Karpas-422 (cell line): ENCODE measurements around the gene PDXP. TPM values are rescaled to one million over a fixed set of nuclear protein-coding genes. Genes with fewer than 3 reads are reported as not detected.

ENCODE experiments used
- DNase-seq: peaks from one replicate; pipeline ENCODE4 v3.0.0-alpha.2; 2015
- H2AFZ ChIP-seq: fragments of 200-600 bp; sonication (generic); 2 replicates; pipeline ENCODE4 v1.6.1; 2014; ENCODE audit warnings: antibody characterized with exemption, low read length, mixed read lengths
- H3K27ac ChIP-seq: fragments of 200-600 bp; sonication (generic); 2 replicates; pipeline ENCODE4 v1.5.1; 2014; ENCODE audit warnings: mild to moderate bottlenecking, low read length, moderate library complexity
- H3K27me3 ChIP-seq: fragments of 200-600 bp; sonication (generic); 2 replicates; pipeline ENCODE4 v1.6.1; 2014; ENCODE audit warnings: low read length, mixed read lengths
- H3K36me3 ChIP-seq: fragments of 200-600 bp; sonication (generic); 2 replicates; pipeline ENCODE4 v1.6.1; 2014; ENCODE audit warnings: low read length, mixed read lengths; ENCODE audit not compliant: insufficient read depth
- H3K4me1 ChIP-seq: fragments of 200-600 bp; sonication (generic); 2 replicates; pipeline ENCODE4 v1.6.1; 2014; ENCODE audit warnings: mild to moderate bottlenecking, low read length, mixed read lengths
- H3K4me2 ChIP-seq: fragments of 200-600 bp; sonication (generic); 2 replicates; pipeline ENCODE4 v1.6.1; 2014; ENCODE audit warnings: low read length, low read depth, mild to moderate bottlenecking; ENCODE audit not compliant: poor library complexity, severe bottlenecking
- H3K4me3 ChIP-seq: fragments of 200-600 bp; sonication (generic); 2 replicates; pipeline ENCODE4 v1.5.1; 2014; ENCODE audit warnings: mild to moderate bottlenecking, antibody characterized with exemption, low read length, mixed read lengths
- H3K79me2 ChIP-seq: fragments of 200-600 bp; sonication (generic); 2 replicates; pipeline ENCODE4 v1.6.1; 2014; ENCODE audit warnings: mild to moderate bottlenecking, low read length, mixed read lengths
- H3K9ac ChIP-seq: fragments of 200-600 bp; sonication (generic); 2 replicates; pipeline ENCODE4 v1.6.0; 2014; ENCODE audit warnings: low read length
- H3K9me2 ChIP-seq: fragments of 200-600 bp; sonication (generic), shearing (Covaris generic); replicated peaks from 2 replicates; pipeline ENCODE4 v1.6.0; 2014; ENCODE audit warnings: mild to moderate bottlenecking, low read length, moderate library complexity; ENCODE audit not compliant: insufficient read depth
- H3K9me3 ChIP-seq: fragments of 300-700, 200-600 bp; sonication (generic); 2 replicates; pipeline ENCODE4 v1.6.1; 2014; ENCODE audit warnings: low read length, mixed read lengths
- H4K20me1 ChIP-seq: fragments of 200-600 bp; sonication (generic); 2 replicates; pipeline ENCODE4 v1.6.1; 2014; ENCODE audit warnings: mild to moderate bottlenecking, antibody characterized with exemption, low read length, low read depth; ENCODE audit not compliant: insufficient read depth
- total RNA-seq: library from RNA; depleted of rRNA; stranded (reverse); fragments of >200 nt; shearing (Covaris generic); gene quantifications from 2 replicates; pipeline ENCODE4 v1.2.3, GENCODE V29; 2014; ENCODE audit warnings: low replicate concordance

The PDXP gene
- total RNA-seq, 1 experiment from 2014 or later: 78.9 TPM

DNA sequence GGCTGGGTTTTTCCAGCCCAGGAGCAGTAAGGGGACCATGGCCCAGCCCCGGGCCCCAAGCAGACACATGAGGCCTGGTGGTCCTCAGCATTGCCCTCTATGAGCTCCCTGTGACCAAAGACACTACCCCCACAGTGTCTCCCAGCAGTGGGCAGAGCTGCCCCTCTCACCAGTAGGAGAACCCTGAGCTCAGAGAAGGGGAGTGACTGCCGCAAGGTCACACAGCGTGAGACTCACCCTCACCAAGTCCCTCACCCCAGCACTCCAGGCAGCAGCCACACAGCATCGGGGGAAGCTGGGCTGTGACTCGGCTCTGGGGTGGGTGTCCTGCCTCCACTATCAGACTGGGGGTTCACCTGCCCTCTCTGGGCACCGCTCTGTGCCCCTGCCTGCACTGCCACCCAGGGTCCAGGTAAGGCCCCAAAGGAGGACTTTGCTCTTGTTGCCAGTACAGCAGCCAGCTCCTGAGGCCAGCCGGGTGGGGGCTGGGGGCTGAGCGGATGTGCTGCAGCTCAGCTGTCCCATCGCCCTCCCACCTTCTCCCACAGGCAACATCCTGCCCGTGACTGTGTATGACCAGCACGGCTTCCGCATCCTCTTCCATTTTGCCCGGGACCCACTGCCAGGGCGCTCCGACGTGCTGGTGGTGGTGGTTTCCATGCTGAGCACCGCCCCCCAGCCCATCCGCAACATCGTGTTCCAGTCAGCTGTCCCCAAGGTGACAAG lies 26.9 kb upstream of the PDXP start:
- no peak overlapping the region for H3K4me2 ChIP-seq

GRCh38 chr22:37632174-37633088 lies 26.1 kb upstream of the PDXP start:
- Histone ChIP-seq H3K9ac (peak overlapping the region; percentile 63), H3K4me2 (peak overlapping the region; percentile 57), H3K36me3 (peaks cover 5% of the 10 kb centered on the region; the same call in 1 of the 2 replicates), H3K4me1 (peaks cover 40% of the 10 kb centered on the region), H3K9me2 (no peaks in the 10 kb centered on the region), H3K79me2 (no peaks in the 10 kb centered on the region), H2AFZ (no peak overlapping the region), H4K20me1 (no peaks in the 10 kb centered on the region), H3K9me3 (no peaks in the 10 kb centered on the region), H3K4me3 (peak overlapping the region; percentile 48; the same call in 1 of the 2 replicates), H3K27ac (peak overlapping the region; percentile 90), H3K27me3 (no peaks in the 10 kb centered on the region)
- peak; percentile 61 for DNase-seq

More for the DNA sequence above, 26.9 kb upstream of the PDXP start:
- Histone ChIP-seq H3K9ac (peak overlapping the region; percentile 63; the same call in 1 of the 2 replicates), H2AFZ (no peak overlapping the region), H3K36me3 (peaks cover 5% of the 10 kb centered on the region; the same call in 1 of the 2 replicates), H4K20me1 (no peaks in the 10 kb centered on the region), H3K9me3 (no peaks in the 10 kb centered on the region), H3K4me1 (peaks cover 36% of the 10 kb centered on the region), H3K27ac (peak overlapping the region; percentile 90), H3K79me2 (no peaks in the 10 kb centered on the region), H3K27me3 (no peaks in the 10 kb centered on the region), H3K9me2 (no peaks in the 10 kb centered on the region), H3K4me3 (no peak overlapping the region)
- DNase-seq: no peak

GRCh38 chr22:37633089-37633624 lies 25.4 kb upstream of the PDXP start:
- Histone ChIP-seq H3K9me2 (no peaks in the 10 kb centered on the region), H3K36me3 (peaks cover 5% of the 10 kb centered on the region; the same call in 1 of the 2 replicates), H2AFZ (peak overlapping the region; percentile 18; the same call in 1 of the 2 replicates), H3K9ac (peak overlapping the region; percentile 63), H3K27me3 (no peaks in the 10 kb centered on the region), H3K4me3 (peak overlapping the region; percentile 48; the same call in 1 of the 2 replicates), H3K27ac (peak overlapping the region; percentile 90), H3K79me2 (no peaks in the 10 kb centered on the region), H3K9me3 (no peaks in the 10 kb centered on the region), H3K4me1 (peaks cover 42% of the 10 kb centered on the region), H4K20me1 (no peaks in the 10 kb centered on the region), H3K4me2 (peak overlapping the region; percentile 57)
- peak; percentile 66 for DNase-seq

DNA sequence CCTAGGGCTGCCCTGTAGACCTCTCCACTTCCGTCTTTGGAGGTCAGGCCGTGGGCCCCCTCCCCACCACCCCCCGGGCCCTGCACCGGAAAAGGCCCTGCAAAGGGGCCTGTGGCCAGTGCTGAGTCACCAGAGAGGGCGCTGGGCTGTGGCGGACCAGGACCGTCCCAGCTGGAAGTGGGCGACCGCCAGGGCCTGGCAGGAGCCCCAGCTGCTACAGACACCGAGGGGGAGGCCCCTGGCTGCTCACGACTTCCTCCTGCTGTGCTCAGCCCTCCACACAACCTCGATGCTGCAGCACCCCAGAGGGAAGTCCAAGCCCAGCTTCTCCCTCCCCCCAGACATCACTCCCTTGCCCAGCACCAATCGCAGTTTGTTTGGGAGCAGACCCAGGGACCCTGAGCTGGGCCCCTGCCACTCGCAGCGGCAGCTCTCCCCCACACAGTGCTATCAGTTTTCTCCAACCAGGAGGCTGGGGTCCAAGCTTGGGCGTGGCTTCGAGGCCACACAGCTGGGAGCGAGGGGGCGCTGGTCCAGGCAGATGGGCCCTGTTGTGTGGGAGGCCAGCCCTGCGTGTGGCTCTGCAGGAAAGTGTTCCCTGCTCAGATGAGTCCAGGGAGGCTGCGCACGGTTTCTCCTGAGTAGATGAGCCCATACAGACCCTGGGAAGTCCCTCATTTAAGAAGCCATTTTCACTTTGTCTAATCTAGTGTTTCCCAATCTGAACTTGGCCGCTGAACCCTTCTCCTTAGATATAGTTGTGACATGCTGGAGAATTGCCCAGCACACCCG lies 24.7 kb upstream of the PDXP start:
- H2AFZ ChIP-seq: peak overlapping the region; percentile 18; the same call in 1 of the 2 replicates
- peak overlapping the region; percentile 48; the same call in 1 of the 2 replicates for H3K4me3 ChIP-seq
- H3K27me3 ChIP-seq: no peaks in the 10 kb centered on the region
- peaks cover 5% of the 10 kb centered on the region; the same call in 1 of the 2 replicates for H3K36me3 ChIP-seq
- peak; percentile 84 for DNase-seq
- peak overlapping the region; percentile 63 for H3K9ac ChIP-seq
- H3K9me2 ChIP-seq: no peaks in the 10 kb centered on the region
- no peaks in the 10 kb centered on the region for H4K20me1 ChIP-seq
- peaks cover 48% of the 10 kb centered on the region for H3K4me1 ChIP-seq
- peak overlapping the region; percentile 90 for H3K27ac ChIP-seq
- peak overlapping the region; percentile 57 for H3K4me2 ChIP-seq
- no peaks in the 10 kb centered on the region for H3K9me3 ChIP-seq
- H3K79me2 ChIP-seq: no peaks in the 10 kb centered on the region

DNA sequence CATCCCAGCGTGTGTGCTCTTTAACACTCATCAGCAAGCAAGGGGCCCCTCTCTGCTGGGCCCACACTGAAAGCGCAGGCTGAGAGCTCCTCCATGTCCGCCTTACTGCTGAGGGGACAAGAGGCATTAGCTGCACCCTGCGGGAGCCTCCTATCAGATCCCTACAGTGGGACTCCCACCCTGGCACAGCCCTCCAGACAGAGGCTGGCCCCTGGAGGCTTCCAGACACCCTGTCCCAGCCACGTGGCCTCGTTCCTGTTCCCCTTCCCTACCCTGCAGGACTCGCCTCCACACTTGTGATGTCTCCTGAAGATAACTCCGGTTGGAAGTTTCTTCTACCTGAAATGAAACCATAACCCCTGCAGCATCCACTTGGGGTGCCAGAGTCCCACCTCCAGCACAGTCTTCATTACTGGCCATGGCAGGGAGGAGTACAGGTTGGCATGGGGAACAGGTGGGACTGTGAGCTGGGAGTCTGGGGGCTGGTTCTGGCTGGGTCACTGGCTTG lies 24.1 kb upstream of the PDXP start:
- no peaks in the 10 kb centered on the region for H3K9me3 ChIP-seq
- H2AFZ ChIP-seq: no peak overlapping the region
- peaks cover 53% of the 10 kb centered on the region for H3K4me1 ChIP-seq
- H3K27ac ChIP-seq: peak overlapping the region; percentile 90
- peak overlapping the region; percentile 48; the same call in 1 of the 2 replicates for H3K4me3 ChIP-seq
- H3K4me2 ChIP-seq: peak overlapping the region; percentile 57
- no peaks in the 10 kb centered on the region for H3K79me2 ChIP-seq
- H3K9me2 ChIP-seq: no peaks in the 10 kb centered on the region
- H3K9ac ChIP-seq: peak overlapping the region; percentile 63
- H4K20me1 ChIP-seq: no peaks in the 10 kb centered on the region
- H3K36me3 ChIP-seq: peaks cover 5% of the 10 kb centered on the region; the same call in 1 of the 2 replicates
- no peaks in the 10 kb centered on the region for H3K27me3 ChIP-seq
- peak; percentile 70 for DNase-seq

GRCh38 chr22:37635157-37635556 lies 23.4 kb upstream of the PDXP start:
- peaks cover 5% of the 10 kb centered on the region for H3K79me2 ChIP-seq
- peaks cover 5% of the 10 kb centered on the region; the same call in 1 of the 2 replicates for H3K36me3 ChIP-seq
- no peaks in the 10 kb centered on the region for H3K9me3 ChIP-seq
- H4K20me1 ChIP-seq: no peaks in the 10 kb centered on the region
- no peaks in the 10 kb centered on the region for H3K27me3 ChIP-seq
- H3K4me2 ChIP-seq: no peak overlapping the region
- peaks cover 53% of the 10 kb centered on the region for H3K4me1 ChIP-seq
- no peak overlapping the region for H2AFZ ChIP-seq
- no peak overlapping the region for H3K4me3 ChIP-seq
- H3K9me2 ChIP-seq: no peaks in the 10 kb centered on the region
- H3K27ac ChIP-seq: peak overlapping the region; percentile 90
- H3K9ac ChIP-seq: no peak overlapping the region
- no peak for DNase-seq

DNA sequence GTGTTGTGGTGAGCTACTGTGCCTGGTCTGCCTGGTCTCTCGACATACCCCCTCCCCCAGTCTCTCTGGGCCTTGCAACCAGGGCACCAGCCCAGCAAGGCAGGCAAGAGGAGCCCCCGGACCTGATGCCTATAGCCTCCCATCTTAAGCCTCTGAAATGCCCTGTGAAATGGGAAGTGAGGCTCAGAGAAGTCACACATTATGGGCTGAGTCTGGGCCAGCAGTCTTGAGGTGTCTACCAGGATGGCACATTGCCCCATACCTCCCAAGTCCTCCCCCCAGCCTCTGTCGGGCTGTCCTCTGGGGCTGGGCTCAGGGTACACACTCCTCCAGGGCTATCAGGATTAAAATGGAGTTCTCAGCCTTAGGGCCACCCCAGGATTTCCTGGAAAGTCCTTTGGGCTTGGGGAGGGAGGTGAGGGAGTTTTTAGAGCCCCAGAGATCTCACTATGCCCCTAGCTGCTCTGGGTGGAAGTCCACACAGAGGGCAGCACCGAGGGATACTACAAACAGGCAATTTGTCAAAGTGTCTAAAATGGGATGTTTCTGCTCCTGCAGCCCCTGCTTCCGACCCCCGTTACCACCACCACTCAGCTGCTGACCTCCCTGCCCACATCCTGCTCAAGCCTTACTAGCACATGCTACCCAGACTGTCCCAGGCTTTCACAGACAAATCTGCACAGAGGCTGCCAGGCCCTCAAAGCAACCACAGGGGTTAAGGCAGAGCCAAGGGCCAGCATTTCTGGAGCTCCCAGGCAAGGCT lies 22.2 kb upstream of the PDXP start:
- Histone ChIP-seq H4K20me1 (no peaks in the 10 kb centered on the region), H3K9ac (peak overlapping the region; percentile 37; the same call in 1 of the 2 replicates), H3K4me3 (no peak overlapping the region), H3K27ac (peak overlapping the region; percentile 65), H3K4me1 (peaks cover 63% of the 10 kb centered on the region), H3K9me3 (no peaks in the 10 kb centered on the region), H3K79me2 (peaks cover 12% of the 10 kb centered on the region), H3K4me2 (no peak overlapping the region), H3K36me3 (peaks cover 4% of the 10 kb centered on the region; the same call in 1 of the 2 replicates), H3K27me3 (no peaks in the 10 kb centered on the region), H3K9me2 (no peaks in the 10 kb centered on the region), H2AFZ (no peak overlapping the region)
- no peak for DNase-seq
